Measurements from ENCODE around the gene GJC3.
A peak's percentile ranks its signal among the peaks of the same experiment; 100 is the strongest.
"Not testable (repeated sequence)": the region's sequence is repeated elsewhere in the genome, so short reads cannot be mapped to it uniquely, and the experiment has no call there.

The GJC3 gene, protein sequence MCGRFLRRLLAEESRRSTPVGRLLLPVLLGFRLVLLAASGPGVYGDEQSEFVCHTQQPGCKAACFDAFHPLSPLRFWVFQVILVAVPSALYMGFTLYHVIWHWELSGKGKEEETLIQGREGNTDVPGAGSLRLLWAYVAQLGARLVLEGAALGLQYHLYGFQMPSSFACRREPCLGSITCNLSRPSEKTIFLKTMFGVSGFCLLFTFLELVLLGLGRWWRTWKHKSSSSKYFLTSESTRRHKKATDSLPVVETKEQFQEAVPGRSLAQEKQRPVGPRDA

DNA sequence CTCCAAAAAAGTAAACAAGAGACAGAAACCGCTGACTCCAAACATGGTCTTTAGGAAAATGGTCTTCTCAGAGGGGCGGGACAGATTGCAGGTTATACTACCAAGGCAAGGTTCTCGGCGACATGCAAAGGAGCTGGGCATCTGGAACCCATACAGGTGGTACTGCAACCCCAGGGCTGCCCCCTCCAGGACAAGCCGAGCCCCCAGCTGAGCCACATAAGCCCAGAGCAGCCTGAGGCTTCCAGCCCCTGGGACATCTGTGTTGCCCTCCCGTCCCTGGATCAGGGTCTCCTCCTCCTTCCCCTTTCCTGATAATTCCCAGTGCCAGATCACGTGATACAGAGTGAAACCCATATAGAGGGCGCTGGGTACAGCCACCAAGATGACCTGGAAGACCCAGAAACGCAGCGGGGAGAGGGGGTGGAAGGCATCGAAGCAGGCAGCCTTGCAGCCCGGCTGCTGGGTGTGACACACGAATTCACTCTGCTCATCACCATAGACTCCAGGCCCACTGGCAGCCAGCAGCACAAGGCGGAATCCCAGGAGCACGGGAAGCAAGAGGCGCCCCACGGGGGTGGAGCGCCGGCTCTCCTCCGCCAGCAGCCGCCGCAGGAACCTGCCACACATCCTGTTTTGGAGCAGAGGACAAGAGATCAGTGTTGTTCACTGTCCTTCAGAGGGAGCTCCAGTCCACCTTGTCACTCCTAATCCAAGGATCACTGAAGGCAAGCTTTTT is at the start of gene GJC3:
Gene GJC3 (minus strand): TSS at position 627 of the 736 bp plus-strand sequence. CDS start 0 bp downstream, at position 627.
- peak; percentile 25 for DNase-seq (ENCODE audit: low read depth)

DNA sequence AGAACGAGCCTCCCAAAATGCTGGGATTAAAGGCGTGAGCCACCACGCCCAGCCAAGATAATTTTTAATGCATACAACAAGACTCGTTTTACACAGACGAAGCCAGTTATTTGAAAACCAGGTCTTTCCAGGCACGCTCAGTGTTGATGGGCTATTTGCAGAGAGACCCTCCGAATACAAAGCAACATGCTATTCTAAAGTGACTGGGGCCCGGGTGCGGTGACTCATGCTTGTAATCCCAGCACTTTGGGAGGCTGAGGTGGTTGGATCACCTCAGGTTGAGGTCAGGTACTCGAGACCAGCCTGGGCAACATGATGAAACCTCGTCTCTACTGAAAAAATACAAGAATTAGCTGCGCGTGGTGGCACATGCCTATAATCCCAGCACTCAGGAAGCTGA is 47.2 kb upstream of the GJC3 start:
- no peak for DNase-seq (ENCODE audit: low read depth)

DNA sequence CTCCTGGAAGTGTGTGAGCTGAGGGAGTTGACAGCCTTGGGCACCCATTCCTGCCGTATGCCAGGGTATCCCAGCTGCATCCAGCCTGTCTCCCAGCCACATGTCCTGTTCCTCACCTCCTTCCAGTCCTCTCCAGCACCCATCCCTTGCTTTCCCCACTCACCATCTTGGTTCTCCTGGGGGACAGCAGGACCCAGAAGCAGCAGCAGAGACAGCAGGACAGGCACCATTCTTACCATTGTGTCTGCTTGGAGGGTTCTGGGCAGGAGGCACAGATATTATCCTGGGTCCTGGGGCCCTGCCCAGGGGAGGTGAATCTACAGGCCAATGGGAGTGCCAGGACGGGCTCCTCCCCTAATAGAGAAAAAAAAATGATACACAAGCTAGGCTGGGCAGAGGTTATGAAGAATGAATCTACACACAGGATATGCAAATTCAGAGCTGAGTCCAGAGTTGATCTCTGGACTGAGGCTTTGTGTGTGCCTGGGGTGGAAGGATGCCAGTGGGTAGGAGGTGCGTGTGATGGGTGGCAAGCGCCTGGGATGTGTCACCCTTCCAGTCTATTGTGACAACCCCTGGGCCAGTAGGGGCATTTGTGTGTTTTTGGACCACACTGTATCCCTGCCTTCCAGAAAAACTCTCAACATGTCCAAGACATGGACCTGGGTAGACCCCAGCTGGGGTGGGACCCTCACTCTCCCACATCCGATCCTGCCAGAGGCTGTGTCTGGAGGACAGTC is 46.5 kb upstream of the GJC3 start, which contains the start of gene AZGP1:
Gene AZGP1 (minus strand): TSS at position 250 of the 740 bp plus-strand sequence. CDS start 11 bp downstream, at position 239.
- no peak for DNase-seq (ENCODE audit: low read depth)

DNA sequence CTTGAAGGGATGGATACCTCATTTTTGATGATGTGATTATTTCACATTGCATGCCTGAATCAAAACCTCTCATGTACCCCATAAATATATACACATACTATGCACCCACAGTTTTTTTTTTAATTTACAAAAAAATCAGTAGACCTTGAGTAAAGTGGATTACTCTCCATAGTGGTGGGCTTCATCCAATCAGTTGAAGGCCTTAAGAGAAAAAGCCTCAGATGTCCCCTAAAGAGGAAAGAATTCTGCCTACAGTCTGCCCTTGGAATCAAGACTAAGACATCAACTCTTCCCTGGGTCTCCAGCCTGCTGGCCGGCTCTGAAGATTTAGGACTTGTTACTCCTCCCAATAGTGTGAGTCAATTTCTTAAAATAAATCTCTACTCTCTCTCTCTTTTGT is 45.3 kb upstream of the GJC3 start:
- no peak for DNase-seq (ENCODE audit: low read depth)

DNA sequence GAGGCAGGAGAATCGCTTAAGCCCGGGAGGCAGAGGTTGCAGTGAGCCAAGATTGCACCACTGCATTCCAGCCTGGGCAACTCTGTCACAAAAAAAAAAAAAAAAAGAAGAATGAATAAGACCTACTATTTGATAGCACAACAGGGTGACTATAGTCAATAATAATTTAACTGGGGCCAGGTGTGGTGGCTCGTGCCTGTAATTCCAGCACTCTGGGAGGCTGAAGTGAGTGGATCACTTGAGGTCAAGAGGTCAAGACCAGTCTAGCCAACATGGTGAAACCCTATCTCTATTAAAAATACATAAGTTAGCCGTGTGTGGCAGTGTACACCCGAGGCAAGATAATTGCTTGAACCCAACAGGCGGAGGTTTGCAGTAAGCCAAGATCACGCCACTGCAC is 44.4 kb upstream of the GJC3 start:
- DNase-seq (ENCODE audit: low read depth) = not testable (repeated sequence)

DNA sequence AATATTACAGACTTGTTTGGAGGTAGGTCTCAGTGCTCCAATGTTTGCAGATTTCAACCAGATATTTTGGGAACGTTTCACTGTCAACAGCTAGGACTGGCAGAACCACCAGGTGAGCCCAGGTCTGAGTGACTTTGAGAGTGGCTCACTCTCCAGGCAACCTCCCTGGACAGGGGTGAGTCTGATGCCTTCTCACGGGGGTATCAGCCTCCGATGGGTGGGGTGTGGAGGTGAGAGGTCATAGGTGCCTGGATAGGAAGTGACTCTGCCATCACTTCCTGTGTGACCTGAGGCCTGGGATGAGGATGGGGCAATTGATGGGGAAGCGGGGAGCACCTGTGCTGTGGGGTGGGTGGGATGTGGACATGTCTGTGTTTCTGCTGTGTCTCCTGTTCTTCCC is 41.8 kb upstream of the GJC3 start:
- no peak for DNase-seq (ENCODE audit: low read depth)

DNA sequence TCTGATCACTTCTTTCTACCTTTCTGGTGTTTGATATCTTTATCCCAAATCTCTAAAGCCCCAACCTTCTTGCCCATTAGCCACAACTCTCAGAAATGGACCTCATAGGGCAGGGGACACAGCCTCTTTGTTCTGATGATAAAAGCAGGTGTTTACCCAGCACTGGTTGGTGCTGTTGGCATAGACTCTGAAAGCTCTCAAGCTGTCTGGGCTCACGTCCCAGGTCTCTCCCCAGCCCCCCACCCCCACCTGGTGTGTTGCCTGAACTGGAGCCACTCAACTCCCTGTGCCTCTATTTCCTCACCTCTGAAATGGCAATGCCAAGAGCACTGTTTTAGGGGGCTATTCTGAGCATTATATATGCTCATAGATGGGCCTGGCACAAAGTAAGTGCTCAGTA is 40.4 kb upstream of the GJC3 start:
- not testable (repeated sequence) for DNase-seq (ENCODE audit: low read depth)

DNA sequence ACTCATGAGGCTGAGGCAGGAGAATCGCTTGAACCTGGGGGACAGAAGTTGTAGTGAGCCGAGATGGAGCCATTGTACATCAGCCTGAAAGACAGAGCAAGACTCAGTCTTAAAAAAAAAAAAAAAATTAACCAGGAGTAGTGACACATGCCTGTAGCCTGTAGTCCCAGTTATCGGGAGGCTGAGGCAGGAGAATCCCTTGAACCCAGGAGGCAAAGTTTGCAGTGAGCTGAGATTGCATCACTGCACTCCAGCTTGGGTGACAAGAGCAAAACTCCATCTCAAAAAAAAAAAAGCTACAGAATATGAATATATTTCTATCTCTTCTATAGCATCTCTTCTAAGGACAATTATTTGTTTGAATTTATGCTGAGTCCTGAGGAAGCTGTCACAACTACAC is 39.9 kb upstream of the GJC3 start:
- no peak for DNase-seq (ENCODE audit: low read depth)

DNA sequence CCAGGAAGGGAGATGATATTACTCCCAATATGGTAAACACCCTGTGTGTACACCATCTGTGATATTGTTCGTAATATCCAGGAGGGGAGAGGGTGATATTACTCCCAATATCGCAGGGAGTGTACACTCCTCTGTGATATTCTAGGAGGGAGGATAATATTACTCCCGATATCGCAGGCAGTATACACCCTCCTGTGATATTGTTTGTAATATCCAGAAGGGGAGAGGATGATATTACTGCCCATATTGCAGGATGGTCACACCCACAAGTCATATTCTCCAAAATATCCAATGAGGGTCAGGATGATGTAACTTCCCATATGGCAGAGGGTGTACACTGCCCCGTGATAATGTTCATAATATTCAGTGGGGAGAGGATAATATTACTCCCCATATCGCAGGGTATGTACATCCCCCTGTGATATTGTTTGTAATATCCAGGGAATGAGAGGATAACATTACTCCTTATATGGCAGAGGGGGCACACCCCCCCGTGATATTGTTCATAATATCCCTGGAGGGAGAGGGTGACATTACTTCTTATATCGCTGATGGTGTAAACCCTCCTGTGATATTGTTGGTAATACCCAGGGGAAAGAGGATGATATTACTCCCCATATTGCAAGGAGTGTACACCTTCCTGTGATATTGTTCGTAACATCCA is 29.3 kb upstream of the GJC3 start:
- DNase-seq (ENCODE audit: low read depth) = no peak

DNA sequence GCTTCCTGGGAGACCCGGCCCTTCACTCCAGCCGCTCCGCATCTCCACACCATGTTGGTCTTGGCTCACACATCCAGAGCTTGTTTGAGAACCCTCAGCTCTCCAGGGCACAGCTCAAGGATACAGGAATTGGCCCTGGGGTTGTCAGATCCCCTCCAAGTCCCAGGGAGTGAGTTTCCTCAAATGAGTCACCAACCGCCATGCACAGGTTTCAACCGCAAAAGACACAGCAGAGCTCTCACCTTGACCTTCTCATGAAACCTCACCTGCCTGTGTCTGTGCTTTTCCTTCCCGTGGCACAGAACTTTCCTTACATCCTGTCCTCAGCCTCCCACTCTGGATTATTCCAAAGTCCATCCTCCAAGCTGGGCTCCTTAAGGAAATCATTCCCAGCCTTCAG is 25.8 kb upstream of the GJC3 start:
- no peak for DNase-seq (ENCODE audit: low read depth)

DNA sequence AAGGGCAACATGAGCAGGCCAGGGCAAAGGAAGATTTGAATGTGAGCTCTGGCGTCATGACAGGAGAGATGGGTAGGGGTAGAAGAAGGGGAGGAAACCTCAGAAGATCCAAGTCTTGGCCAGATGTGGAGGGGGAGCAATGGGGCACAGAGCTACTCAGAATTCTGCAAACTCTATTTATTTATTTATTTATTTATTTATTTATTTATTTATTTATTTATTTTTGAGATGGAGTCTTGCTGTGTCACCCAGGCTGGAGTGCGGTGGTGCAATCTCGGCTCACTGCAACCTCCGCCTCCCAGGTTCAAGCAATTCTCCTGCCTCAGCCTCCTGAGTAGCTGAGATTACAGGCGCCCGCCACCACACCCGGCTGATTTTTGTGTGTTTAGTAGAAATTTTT is 25.2 kb upstream of the GJC3 start:
- not testable (repeated sequence) for DNase-seq (ENCODE audit: low read depth)

DNA sequence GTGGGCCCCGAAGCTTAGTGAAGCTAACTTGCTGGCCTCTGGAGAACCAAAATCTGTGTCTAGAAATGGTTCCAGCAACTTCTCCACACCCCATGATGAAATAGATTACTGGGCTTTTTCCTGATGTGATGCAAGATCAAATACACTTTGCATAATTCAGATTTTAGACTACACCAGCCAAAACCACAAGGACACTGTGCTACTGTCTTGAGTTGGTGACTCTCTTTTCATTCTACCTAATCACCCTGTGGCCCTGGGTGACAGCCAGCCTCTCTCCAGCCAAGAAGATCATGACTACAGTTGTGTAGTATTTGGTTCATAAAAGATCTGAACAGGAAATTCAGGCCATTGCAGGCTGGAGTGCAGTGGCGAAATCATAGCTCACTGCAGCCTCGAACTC is 24.2 kb upstream of the GJC3 start:
- no peak for DNase-seq (ENCODE audit: low read depth)

DNA sequence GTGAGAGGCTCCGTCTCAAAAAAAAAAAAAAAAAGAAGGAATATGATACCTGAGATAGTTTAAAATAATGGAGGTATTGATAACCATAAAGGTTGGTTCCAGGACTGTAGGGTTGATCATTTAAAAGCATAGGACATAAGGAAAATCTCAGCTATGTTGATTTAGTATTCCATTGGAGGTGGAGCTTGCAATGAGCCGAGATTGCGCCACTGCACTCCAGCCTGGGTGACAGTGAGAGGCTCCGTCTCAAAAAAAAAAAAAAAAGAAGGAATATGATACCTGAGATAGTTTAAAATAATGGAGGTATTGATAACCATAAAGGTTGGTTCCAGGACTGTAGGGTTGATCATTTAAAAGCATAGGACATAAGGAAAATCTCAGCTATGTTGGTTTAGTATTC is 23.2 kb upstream of the GJC3 start:
- not testable (repeated sequence) for DNase-seq (ENCODE audit: low read depth)

DNA sequence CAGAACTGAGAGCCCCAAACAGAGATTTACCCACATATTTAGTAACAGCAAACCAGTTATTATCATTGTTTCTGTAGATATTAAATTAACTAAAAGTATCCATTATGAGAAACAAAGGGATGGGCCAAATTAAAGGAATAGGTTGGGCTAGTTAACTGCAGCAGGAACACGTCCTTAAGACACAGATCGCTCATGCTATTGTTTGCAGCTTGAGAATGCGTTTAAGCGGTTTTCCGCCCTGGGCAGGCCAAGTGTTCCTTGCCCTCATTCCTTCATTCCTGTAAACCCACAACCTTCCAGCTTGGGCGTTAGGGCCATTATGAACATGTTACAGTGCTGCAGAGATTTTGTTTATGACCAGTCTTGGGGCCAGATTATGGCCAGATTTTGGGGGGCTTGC is 21.4 kb upstream of the GJC3 start:
- not testable (repeated sequence) for DNase-seq (ENCODE audit: low read depth)

DNA sequence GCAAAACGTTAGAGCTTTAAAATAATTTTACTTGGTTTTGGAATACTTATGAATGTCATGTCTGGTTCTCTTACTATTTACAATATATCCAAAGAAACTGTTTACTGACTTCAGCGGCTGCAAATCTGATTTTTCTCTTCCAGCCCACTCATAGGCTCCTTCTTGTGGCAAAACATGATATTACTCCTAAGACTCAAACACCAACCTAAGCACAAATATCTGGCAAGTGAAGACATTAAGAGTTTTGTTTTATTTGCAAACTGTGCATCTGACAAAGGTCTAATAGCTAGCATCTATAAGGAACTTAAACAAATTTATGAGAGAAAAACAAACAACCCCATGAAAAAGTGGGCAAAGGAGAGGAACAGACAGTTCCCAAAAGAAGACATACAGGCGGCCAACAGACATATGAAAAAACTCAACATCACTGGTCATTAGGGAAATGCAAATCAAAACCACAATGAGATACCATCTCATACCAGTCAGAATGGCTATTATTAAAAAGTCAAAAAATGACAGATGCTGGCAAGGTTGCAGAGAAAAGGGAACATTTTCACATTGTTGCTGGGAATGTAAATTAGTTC is 20.3 kb upstream of the GJC3 start:
- no peak for DNase-seq (ENCODE audit: low read depth)

DNA sequence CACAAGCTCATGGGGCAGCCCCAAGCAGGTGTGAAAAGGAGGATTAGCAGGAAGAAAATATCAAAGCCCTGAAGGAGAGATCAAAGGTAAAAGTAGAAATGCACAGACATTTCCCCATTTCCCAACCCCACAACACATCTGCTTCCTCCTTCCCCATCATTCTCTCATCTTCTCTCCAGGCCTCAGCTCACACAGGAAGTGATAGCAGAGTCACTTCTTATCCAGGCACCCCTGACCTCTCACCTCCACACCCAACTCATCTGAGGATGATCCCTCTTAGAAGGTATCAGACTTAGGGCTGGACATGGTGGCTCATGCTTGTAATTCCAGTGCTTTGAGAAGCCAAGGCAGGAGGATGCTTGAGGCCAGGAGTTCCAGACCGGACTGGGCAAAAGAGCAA is 18.2 kb upstream of the GJC3 start:
- no peak for DNase-seq (ENCODE audit: low read depth)

DNA sequence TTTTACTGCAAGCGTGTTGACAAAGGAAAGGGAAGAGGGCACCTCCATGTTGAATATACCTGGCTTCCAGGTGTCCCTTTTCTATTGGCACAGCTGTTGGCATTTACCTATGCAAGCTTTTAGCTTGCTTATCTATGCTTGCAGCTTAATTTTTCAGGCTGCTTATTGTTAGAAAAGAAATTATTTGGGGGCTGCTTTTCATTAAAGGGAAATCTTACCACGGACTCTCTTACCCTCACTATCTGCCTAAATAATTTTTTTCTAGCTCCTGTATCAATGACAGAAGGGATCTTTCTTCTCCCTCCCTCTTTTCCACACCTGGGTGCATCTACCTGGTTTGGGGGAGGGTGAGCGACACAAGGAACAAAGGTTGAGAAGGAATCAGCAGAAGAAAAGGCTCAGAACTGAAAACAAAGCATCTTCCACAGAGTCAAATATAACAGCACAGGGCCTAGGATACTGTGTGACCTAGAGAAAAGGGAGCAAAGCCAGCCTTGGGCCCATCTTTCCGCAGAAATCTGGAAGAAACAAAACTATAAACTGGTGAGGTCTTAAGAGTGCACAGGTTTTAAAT is 15.2 kb upstream of the GJC3 start:
- DNase-seq (ENCODE audit: low read depth) = no peak

DNA sequence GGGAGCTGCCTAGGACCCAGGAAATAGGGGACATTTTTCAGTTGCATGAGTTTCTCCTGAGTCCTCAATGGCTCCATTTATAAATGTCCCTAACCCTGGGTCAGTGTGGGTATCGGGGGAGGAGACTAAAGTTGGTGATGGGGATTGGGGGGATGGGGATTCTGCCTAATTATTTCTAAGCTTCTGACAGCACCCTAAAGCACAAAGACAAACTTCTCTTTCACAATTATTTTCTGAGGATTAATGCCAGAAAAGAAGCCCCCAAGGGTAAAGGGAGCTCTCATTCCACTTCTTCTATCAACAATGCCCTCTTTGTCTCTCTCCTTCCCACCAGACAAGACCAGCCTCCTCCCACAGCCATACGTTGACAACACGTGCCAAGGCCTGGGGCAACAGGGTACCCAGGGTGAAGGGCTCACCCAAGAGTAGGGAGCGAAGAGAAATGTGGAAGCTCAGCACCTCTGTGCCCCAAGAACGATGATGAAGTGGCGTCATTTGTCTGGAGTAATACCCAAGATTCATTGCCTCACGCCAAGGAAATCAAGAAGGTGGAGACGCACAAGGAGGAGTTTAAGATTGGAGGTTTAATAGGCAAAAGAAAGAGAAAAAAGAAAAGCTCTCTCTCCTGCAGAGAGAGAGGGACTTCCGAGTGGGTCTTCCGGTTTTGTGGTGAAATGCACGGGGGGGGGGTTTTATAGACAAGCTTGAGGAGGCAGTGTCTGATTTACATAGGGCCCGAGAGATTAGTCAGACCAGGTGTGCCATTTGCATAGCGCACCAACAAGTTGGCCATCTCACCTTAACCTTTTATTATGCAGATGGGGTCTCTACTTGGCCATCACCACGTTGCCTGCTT is 14.4 kb upstream of the GJC3 start:
- no peak for DNase-seq (ENCODE audit: low read depth)

DNA sequence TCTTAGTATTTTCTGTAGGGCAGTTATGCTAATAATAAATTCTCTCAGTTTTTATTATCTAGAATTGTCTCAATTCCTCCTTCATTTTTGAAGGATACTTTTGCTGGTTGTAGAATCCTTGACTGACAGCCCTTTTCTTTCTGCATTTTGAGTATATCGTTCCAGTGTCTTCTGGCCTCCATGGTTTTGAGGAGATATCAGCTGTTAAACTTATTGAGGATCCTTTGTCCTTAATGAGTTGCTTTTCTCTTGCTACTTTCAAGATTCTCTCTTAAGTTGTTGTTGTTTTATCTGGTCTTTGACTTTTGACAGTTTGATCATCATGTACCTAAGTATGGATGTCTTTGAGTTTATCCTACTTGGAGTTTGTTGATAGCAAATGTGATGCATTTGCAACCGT is 8.9 kb upstream of the GJC3 start:
- DNase-seq (ENCODE audit: low read depth) = no peak

DNA sequence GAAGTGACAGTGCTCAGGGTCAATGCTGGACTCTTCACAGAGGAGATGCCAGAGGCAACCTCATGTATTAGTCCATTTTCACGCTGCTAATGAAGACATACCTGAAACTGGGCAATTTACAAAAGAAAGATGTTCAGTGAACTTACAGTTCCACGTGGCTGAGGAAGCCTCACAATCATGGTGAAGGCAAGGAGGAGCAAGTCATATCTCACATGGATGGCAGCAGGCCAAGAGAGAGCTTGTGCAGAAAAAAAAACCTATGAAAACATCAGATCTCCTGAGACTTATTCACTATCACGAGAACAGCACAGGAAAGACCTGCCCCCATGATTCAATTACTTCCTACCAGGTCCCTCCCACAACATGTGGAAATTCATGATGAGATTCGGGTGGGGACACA is 5.6 kb upstream of the GJC3 start:
- not testable (repeated sequence) for DNase-seq (ENCODE audit: low read depth)

DNA sequence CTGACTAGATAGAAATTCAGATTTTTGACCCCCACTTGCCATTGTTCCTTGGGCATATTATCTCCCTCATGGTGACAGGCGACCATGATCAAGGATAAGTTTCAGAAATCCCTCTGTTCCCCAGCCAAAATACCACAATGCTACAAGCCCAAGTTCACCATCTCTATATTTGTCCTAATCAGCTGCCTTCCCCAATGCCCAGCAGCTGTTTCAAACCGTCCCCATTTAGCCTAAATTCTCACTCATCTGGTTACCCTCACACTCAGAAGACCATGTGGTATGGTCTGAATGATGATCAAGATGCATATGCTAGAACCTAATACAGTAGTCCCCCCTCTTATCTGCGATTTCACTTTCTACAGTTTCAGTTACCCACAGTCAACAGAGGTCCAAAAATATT is 956 bp upstream of the GJC3 start:
- no peak for DNase-seq (ENCODE audit: low read depth)

Measured in activated T-cell treated with anti-CD3 and anti-CD28 coated beads for 48 hours (primary cell).